ENCODE data around the gene GPR17.

GPR17 gene

GRCh38 chr2:127672341-127673224 is 26.6 kb downstream of the GPR17 start:
- no peak for DNase-seq

DNA sequence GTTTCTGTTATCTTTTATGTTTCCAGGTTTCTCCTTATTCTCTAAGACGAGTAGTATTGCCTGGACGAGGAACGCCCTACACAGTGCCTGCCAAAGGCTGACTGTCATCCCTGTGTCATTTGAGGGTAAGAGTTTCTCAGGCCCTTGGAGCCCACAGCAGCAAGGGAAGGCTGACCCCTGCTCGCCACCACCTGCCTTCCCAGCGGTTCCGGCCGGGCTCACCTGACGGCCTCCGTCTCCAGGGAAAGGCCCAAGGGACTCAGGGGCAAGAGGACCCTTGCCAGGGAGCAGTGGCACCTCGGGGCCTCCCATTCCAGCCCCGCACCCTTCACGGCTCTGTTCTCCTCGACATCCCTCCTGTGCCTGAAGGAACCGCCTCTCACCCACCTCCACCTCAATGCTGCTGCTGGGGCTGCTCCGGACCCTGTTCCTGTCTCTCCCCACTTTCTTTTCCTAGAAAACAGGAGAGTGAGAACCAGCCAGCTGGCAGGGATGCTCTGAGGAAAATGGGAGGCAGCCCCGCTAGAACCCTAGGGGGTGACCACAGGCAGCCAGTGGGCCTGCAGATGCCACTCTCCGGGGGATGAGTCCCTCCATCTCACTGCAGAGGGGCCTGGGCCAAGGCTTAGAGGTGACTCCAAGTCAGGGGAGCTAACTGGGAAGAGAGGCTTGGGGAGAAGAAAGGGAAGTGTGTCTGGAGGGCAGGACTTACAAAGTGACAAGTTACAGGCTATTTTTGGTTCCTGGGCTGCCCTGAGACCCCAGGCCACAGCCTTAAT is 27.5 kb downstream of the GPR17 start:
- DNase-seq: no peak

GRCh38 chr2:127674241-127675209 is 28.6 kb downstream of the GPR17 start:
- no peak for DNase-seq

- no peak for DNase-seq
These were observed 29.6 kb downstream of the GPR17 start, which contains the start of gene LIMS2 for GRCh38 chr2:127675331-127676261. TSS of gene LIMS2 (minus strand) at chr2:127675530. CDS start at chr2:127675024, 506 bp downstream.

- DNase-seq: no peak
These were observed 31.0 kb downstream of the GPR17 start for GRCh38 chr2:127676906-127677305.

DNA sequence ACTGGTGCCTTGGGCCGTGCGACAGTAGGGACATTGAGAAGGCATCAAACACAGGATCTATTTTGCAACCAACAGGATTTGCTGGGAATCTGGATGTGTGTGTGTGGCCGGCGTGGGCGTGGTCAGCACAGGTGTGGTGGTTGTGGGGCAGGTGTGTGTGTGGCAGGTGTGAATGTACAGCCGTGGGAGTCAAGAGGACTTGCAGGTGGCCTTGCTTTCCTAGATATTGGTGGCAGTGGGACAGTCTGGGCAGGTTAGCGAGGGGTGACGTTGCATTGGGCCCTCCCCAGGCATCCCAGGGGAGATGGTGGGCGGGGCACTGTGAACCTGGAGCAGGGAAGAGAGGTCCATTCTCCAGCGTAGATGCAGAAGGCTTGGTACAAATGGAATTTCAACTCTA is 32.6 kb downstream of the GPR17 start:
- no peak for DNase-seq

DNA sequence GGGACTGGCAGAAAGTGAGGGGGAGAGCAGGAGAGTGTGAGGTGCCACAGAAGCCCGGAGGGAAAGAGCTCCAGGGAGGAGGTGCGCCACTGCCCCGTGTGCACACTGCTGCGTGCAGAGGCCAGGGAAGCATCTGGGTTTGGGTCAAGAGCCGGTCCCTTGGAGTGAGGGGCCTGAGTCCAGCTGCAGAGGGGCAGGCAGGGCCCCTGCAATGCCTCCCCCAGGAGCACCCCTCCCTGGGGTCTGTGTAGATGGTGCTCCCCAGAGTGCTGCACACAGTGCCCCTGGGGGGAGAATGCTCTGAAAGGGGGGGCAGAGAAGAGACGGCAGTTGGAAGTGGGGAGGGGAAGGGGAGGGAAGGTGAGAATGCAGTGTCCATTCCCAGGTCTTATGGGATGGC is 33.0 kb downstream of the GPR17 start:
- no peak for DNase-seq

GRCh38 chr2:127679680-127680361 is 33.9 kb downstream of the GPR17 start:
- no peak for DNase-seq

- DNase-seq: no peak
These were observed 34.8 kb downstream of the GPR17 start for GRCh38 chr2:127680706-127681287.

DNA sequence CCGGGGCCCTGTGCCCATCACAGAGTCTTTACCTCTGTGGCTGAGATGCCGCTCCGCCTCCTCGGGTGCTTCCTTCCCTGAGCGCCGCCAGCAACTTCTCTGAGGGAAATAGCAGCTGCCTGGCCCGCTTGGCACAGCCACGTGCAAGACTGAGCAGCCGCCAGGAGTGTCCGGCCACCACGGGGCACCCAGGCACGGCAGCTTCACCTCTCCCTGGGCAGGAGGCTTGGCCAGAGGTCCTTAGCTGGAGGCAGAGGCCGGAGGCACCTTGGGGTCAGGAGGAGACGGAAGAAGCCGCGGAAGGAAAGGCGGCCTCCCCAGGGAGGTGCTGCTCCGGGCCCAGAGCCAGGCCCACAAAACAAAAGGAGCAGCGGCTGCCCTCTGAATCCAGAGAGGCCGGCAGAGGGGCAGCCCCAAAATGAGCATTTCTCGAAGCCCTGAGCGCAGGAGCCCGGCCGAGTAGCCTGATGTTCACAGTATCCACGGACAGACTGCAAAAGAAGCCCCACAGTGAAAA is 35.4 kb downstream of the GPR17 start:
- no peak for DNase-seq

DNA sequence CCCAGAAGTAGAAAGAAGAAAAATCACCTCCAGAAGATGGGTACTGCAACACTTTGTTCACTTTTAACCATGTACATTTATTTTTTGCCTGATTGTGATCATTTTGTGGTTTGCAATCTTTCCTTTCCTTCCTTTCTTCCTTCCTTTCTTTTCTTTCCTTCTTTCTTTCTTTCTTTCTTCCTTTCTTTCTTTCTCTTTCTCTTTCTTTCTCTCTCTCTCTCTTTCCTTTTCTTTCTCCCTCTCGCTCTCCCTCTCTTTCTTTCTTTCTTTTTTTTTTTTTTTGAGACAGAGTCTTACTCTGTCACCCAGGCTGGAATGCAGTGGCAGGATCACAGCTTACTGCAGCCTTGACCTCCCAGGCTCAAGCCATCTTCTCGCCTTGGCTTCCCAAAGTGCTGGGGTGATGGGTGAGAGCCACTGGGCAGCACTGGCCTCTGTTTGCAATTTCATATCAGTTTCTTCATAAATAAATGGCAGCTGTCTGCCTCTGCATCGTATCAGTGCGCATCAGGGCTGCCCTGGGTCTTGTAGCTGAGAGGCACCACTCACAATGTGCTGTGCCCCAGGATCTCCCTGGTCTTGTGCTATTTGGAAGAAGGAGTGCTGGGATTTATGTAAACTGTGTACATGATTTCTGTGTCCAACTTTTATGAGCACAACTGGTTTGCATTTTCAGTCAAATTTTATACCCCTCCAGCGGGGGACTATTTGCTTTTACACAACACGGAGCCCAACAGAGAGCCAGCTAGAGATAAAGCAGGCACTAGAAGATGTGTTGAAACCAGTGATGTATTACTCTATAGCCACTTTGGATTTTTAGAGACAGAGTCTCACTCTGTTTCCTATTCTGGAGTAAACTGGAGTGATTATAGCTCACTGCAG is 36.3 kb downstream of the GPR17 start:
- DNase-seq: no peak

- DNase-seq: no peak
These were observed 37.1 kb downstream of the GPR17 start for GRCh38 chr2:127683056-127683455.

DNA sequence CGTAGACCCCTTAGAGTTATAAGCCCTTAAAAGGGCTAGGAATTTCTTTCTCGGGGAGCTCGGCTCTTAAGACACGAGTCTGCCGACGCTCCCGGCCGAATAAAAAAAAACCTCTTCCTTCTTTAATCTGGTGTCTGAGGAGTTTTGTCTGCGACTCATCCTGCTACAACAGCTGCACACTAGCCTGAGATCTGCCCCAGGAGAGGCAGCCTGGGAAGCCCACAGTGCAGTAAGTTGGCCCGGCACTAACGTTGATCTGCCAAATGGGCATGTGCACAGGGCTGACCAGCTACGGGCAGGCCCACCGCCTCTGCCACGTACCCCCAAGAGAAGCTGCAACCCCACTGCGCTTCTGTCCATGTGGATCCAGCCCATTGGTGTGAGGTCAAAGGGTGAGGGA is 37.8 kb downstream of the GPR17 start:
- no peak for DNase-seq

DNA sequence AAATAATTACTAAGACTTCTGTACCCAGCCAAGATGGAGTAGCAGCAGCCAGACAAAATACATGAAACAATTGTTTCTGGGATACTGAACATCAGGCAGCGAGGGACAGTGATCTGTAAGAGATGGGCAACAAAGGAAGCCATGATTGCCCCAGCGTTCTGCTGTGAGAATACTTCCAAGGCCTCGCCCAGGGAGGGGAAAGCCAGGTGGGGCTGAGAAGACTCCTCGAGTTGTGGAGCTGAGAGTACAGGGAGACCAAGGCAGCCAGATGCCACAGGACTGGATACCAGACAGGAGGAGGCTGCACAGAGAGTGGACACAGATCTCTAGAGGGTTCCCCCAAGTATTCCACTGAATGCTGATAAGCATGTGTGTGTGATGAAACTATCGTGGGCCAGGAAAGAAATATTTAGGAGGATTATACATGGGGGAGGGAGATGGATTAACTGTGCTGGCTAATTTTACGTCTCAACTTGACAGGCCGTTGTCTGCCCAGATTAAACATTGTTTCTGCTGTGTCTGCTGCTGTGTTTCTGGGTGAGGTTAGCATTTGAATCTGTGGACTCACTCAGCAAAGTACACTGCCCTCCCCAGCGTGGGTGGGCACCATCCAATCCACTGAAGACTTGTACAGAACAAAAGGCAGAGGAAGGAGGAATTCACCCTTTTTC is 39.6 kb downstream of the GPR17 start:
- no peak for DNase-seq

GRCh38 chr2:127688405-127688804 is 42.5 kb downstream of the GPR17 start:
- no peak for DNase-seq

DNA sequence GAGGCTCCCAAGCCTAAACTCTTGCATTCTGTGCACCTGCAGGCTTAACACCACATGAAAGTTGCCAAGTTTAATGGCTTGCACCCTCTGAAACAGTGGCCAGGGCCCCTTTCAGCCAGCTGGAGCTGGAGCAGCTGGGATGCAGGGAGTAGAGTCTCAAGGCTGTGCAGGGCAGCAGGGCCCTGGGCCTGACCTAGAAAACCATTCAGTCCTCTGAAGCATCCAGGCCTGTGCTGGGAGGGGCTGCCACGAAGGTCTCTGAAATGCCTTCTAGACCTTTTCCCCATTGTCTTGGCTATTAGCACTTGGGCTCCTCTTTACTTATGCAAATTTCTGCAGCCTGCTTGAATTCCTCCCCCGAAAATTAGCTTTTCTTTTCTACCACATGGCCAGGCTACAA is 44.7 kb downstream of the GPR17 start:
- DNase-seq: no peak

DNA sequence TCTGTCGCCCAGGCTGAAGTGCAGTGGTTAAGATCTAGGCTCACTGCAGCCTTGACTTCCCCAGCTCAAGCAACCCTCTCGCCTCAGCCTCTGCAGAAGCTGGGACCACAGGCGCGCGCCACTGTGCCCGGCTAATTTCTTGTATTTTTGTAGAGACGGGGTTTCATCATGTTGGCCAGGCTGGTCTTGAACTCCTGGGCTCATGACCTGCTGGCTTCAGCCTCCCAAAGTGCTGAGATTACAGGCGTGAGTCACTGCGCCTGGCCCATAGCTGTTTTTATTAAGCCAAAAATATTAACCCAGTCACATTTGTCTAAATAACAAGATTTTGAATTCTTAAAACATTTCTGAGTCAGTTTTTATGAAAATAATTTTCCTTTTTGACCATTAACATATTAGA is 49.0 kb downstream of the GPR17 start:
- DNase-seq: no peak
